DND-41 (cell line): ENCODE measurements around the gene PRXL2B.

ENCODE experiments used
- EZH2 ChIP-seq: IDR thresholded peaks from 3 replicates; pipeline ENCODE4 v1.6.1; 2012; ENCODE audit warnings: borderline replicate concordance, low read depth, mild to moderate bottlenecking, moderate library complexity, low read length, inconsistent platforms; ENCODE audit not compliant: severe bottlenecking
- TF ChIP-seq, protein P1 (sequence below): IDR thresholded peaks from 2 replicates; pipeline ENCODE4 v1.5.1; 2012; ENCODE audit warnings: borderline replicate concordance, low read length, moderate library complexity, mild to moderate bottlenecking; ENCODE audit not compliant: poor library complexity, severe bottlenecking; ENCODE audit errors: extremely low read depth

DNA sequence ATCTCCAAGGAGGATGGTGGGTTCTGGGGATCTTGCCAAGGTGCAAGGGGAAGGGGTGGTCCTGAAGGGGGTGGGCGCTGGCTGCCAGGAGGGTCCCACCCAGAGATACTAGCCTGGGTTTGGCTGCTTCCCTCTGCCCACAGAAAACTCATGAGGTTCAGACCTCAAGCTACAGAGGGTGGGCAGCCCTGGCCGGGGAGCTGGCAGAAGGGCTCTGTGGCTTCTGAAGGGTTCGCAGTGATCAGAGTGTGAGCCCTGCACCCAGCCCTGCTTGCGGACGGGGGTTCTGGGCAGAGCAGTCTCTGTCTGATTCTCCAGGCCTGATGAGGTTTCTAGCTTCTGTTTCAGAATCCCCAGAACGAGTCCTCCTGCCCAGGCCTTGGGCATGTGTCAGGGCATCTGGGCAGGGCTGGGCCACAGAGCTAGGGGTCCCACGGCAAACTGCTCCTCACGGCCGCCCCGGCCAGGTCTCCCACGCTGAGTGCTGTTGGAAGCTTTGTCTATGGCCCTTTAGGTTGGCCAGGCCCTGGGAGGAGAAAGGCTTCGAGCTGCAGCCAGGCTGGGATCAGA is 46.9 kb downstream of the PRXL2B start:
- TF ChIP-seq, protein P1, sequence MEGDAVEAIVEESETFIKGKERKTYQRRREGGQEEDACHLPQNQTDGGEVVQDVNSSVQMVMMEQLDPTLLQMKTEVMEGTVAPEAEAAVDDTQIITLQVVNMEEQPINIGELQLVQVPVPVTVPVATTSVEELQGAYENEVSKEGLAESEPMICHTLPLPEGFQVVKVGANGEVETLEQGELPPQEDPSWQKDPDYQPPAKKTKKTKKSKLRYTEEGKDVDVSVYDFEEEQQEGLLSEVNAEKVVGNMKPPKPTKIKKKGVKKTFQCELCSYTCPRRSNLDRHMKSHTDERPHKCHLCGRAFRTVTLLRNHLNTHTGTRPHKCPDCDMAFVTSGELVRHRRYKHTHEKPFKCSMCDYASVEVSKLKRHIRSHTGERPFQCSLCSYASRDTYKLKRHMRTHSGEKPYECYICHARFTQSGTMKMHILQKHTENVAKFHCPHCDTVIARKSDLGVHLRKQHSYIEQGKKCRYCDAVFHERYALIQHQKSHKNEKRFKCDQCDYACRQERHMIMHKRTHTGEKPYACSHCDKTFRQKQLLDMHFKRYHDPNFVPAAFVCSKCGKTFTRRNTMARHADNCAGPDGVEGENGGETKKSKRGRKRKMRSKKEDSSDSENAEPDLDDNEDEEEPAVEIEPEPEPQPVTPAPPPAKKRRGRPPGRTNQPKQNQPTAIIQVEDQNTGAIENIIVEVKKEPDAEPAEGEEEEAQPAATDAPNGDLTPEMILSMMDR, result no peak
- TF ChIP-seq EZH2, result no peak
